Psoas muscle (tissue), 8 donors: ENCODE data around the gene SLC13A3. TPM values are rescaled to one million over a fixed set of nuclear protein-coding genes. Genes with fewer than 3 reads are reported as not detected.

Experiments
- ATAC-seq, 4 donors: fragments of 200-7000 bp; cut with Tn5 transposase; one replicate each; pipeline ENCODE4 v1.9.1; 2020; ENCODE audit warnings: moderate library complexity in 3 of 4, mild to moderate bottlenecking in 2 of 4
- DNase-seq, 2 donors: peaks; one replicate each; pipeline ENCODE4 v3.0.0-alpha.2; 2020
- H3K27ac ChIP-seq: fragments of 200-600 bp; one replicate; pipeline ENCODE4 v1.8.0; 2022
- H3K27me3 ChIP-seq, 3 donors: fragments of 200-600 bp in 1 of 3; one replicate each; pipeline versions ENCODE4 v1.6.1 to v1.8.0; 2013 to 2022; ENCODE audit warnings: low read length in 2 of 3, mild to moderate bottlenecking in 2 of 3, moderate library complexity in 1 of 3; ENCODE audit not compliant: insufficient read depth in 3 of 3
- H3K36me3 ChIP-seq, 2 donors: fragments of 200-600 bp in 1 of 2; one replicate each; pipeline versions ENCODE4 v1.6.1 to v1.8.0; 2013 to 2022; ENCODE audit warnings: low read depth in 1 of 2, mild to moderate bottlenecking in 1 of 2, moderate library complexity in 1 of 2; ENCODE audit not compliant: insufficient read depth in 1 of 2
- H3K4me1 ChIP-seq: fragments of 200-600 bp; one replicate; pipeline ENCODE4 v1.8.0; 2022
- H3K4me3 ChIP-seq: fragments of 200-600 bp; one replicate; pipeline ENCODE4 v1.8.0; 2022; ENCODE audit warnings: mild to moderate bottlenecking
- H3K9me3 ChIP-seq: fragments of 200-600 bp; one replicate; pipeline ENCODE4 v1.8.0; 2022
- CTCF ChIP-seq: fragments of 200-600 bp; IDR thresholded peaks from one replicate; pipeline ENCODE4 v1.8.0; 2022; ENCODE audit warnings: antibody characterized with exemption
- WGBS, 3 donors: extraction: QIAGEN DNeasy Blood & Tissue Kit; methylation state at CpG; one replicate each; pipeline versions ENCODE4 v1.1.6 to v1.1.7; 2013; 5-methylcytosine and 5-hydroxymethylcytosine counted together
- intact Hi-C, 2 donors: fragments of 100-400 bp; cut with DNase I; formaldehyde crosslinking; loops; one replicate each; pipeline versions ENCODE4 v1.11.0 to v1.14.2; 2022
- polyA plus RNA-seq, 3 donors: library from polyadenylated mRNA; stranded (reverse); fragments of 200-250 nt; gene quantifications; one replicate each; pipeline ENCODE4 v1.2.3, GENCODE V29; 2013
- total RNA-seq, 4 donors: library from RNA; stranded (reverse); fragmentation: NEBNext Ultra II Directional in 2 of 4; extraction: Animal tissue kit (Norgen Biotek cat#: 25700) in 2 of 4; gene quantifications; one replicate each; pipeline versions ENCODE4 v1.2.1 to v1.2.4, GENCODE V29; 2021 to 2023
- donor health status: healthy with polysubstance abuse.
- donor health status: DM: no; HTN: no; CAD: no; lungs with moderate emphysema.
- donor health status: Bipolar disorder and iron deficiency.
- donor health status: healthy.
- donor health status: DM: yes; HTN: yes; CAD: no.
- donor health status: DM: no; HTN: no; CAD: no.
- donor health status: DM: no; HTN: no; CAD: no.
- donor health status: DM: yes; HTN: yes; CAD: no.

The SLC13A3 gene
- total and polyA plus RNA-seq, 7 donors: 0.04 to 0.38 (median 0.15) TPM

GRCh38 chr20:46545077-46545826, 106.0 kb downstream of the SLC13A3 start:
- Histone ChIP-seq H3K4me1 (no peaks in the 10 kb centered on the region), H3K27ac (no peak overlapping the region), H3K27me3 (peaks cover 0 to 18% (median 3%) of the 10 kb centered on the region in 3 donors), H3K36me3 (no peaks in the 10 kb centered on the region), H3K4me3 (no peak overlapping the region), H3K9me3 (no peaks in the 10 kb centered on the region)
- 72 to 82% (median 77%) methylated on average over 14 of the region's 14 CpGs for WGBS, 3 donors
- no peak for DNase-seq
- no peak for ATAC-seq
- no peak for TF ChIP-seq CTCF
- intact Hi-C loops: no loop called here

- intact Hi-C loops: no loop called here
- TF ChIP-seq CTCF: no peak
- H3K36me3 ChIP-seq: no peaks in the 10 kb centered on the region
- DNase-seq: no peak
- H3K27me3 ChIP-seq: peaks cover 0 to 20% (median 3%) of the 10 kb centered on the region in 3 donors
- WGBS, 3 donors: 90 to 98% (median 92%) methylated on average over 3 of the region's 3 CpGs
- H3K4me1 ChIP-seq: no peaks in the 10 kb centered on the region
- no peak for ATAC-seq
- no peak overlapping the region for H3K4me3 ChIP-seq
- no peak overlapping the region for H3K27ac ChIP-seq
- H3K9me3 ChIP-seq: no peaks in the 10 kb centered on the region
These were observed 106.7 kb downstream of the SLC13A3 start for GRCh38 chr20:46544576-46544975.

DNA sequence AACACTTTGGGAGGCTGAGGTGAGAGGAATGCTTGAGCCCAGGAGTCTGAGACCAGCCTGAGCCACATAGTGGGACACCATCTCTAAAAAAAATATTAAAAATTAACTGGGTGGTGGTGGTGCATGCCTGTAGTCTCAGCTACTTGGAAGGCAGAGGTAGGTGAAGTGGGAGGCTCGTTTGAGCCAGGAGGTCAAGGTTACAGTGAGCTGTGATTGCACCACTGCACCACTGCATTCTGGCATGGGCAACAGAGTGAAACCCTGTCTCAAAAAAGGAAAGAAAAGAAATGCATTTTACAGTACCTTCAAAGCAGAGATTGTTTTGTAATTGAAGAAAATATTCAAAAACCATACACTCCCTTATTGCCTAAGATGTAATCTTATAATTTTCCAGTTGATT, 107.3 kb downstream of the SLC13A3 start:
- Histone ChIP-seq H3K9me3 (no peaks in the 10 kb centered on the region), H3K36me3 (no peaks in the 10 kb centered on the region), H3K27ac (no peak overlapping the region), H3K27me3 (peaks cover 0 to 26% (median 3%) of the 10 kb centered on the region in 3 donors), H3K4me3 (no peak overlapping the region), H3K4me1 (no peaks in the 10 kb centered on the region)
- no peak for TF ChIP-seq CTCF
- no peak for ATAC-seq
- intact Hi-C loops: no loop called here
- no peak for DNase-seq
- whole genome bisulfite sequencing, 3 donors: 16 to 47% (median 45%) methylated on average over 1 of the region's 1 CpG

DNA sequence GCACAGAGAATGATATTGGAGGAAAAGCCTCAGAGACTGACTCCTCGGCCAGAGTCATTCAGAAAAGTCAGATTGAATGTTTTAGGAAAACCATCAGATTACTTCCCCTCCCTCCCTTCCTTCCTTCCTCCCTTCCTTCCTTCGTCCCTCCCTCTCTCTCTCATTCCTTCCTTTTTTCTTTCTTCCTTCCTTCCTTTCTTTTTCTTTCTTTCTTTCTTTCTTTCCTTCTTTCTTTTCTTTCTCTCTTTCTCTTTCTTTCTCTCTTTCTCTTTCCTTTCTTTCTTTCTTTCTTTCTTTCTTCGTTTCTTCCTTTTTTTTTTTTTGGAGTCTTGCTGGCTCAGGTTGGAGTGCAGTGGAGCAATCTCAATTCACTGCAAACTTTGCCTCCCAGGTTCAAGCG, 108.2 kb downstream of the SLC13A3 start:
- intact Hi-C loops: no loop called here
- TF ChIP-seq CTCF: no peak
- Histone ChIP-seq H3K4me1 (no peaks in the 10 kb centered on the region), H3K36me3 (no peaks in the 10 kb centered on the region), H3K27me3 (peaks cover 0 to 31% (median 3%) of the 10 kb centered on the region in 3 donors), H3K4me3 (no peak overlapping the region), H3K9me3 (no peaks in the 10 kb centered on the region), H3K27ac (no peak overlapping the region)
- DNase-seq (no peak), ATAC-seq (no peak)
- 72 to 77% (median 75%) methylated on average over 4 of the region's 4 CpGs for WGBS, 3 donors
